ENCODE measurements around the gene TNS4.

GRCh38 chr17:40528692-40529417 is 27.4 kb upstream of the TNS4 start:
- TF ChIP-seq CTCF (conservative IDR thresholded peaks at IDR 0.05) = no peak
- TF ChIP-seq ZFX (IDR thresholded peaks at IDR 0.05) = no peak
